GM21381 (cell line): Measurements from ENCODE around the gene KIAA0930.
"Not testable (repeated sequence)": the region's sequence is repeated elsewhere in the genome, so short reads cannot be mapped to it uniquely, and the experiment has no call there.

Source experiments
- ATAC-seq: cut with Tn5 transposase; IDR thresholded peaks from one replicate; pipeline ENCODE4 v1.9.1; 2021; ENCODE audit warnings: mild to moderate bottlenecking, moderate library complexity; ENCODE audit not compliant: unreplicated experiment

Gene KIAA0930

DNA sequence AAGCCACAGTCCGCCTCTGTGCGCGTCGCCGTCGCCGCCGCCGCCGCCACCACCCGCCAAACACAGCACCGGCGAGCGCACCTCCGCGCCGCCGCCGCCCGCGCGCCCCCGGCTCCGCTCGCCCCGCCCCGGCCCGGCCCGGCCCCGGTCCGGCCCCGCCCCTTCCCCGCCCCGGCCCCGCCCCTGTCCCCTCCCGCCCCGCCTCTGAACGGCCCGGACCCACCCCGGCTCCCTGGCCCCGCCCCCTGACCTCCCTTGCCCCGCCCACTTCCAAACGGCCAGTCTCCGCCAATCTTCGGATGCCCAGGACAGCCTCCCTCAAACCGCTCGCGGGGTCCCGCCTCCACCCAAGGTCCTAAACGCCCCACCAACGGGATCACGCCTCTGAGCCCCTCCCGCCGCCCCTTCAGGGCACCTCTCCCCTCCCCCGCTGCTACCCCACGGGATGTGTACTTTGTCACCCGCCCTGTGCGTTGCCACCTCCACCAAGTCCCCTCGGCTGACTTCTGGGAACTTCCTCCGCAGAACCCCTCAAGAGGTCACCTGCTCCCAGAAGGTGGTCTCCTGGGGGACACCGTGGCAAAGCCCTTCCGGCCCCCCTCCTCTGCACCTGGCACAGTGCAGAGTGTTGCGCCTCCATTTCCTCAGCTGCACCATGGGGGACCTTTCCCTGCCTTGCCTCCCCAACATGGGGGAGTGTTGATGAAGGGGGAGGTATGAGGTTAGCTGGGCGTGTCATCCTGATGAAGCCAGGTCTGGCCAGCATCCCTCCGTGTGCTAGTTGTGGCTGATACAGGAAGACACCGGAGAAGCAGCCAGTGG, at the start of gene KIAA0930:
KIAA0930 (minus strand) TSS at position 85 of the 822 bp plus-strand sequence. CDS start 191 bp downstream, outside the sequence.
- ATAC-seq: peak; percentile 53

DNA sequence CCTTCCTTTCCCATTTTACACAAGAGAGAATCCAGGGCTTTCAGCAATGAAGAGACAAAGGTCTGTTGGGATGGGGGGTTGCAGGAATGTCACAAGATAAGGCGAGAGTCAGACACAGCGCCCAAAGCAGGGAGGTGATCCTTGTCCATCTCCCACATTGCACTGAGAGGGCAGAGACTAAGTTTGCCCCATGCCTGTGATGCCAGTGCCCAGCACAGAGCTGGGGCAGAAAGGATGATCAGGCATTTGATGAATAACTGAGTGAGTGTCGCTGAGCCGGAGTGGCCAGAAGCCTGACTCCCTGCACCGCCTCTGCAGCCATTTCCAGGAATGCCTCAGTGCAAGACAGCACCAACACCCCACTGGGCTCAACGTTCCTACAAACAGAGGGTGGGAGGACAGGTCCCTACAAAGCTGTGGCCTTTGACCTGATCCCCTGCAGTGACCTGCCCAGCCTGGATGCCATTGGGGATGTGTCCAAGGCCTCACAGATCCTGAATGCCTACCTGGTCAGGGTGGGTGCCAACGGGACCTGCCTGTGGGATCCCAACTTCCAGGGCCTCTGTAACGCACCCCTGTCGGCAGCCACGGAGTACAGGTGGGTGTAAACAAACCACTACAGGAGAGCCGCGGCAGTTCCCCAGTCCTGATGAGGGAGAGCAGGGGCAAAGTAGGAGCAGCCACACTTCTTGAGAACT, 46.3 kb upstream of the KIAA0930 start:
- no peak for ATAC-seq

DNA sequence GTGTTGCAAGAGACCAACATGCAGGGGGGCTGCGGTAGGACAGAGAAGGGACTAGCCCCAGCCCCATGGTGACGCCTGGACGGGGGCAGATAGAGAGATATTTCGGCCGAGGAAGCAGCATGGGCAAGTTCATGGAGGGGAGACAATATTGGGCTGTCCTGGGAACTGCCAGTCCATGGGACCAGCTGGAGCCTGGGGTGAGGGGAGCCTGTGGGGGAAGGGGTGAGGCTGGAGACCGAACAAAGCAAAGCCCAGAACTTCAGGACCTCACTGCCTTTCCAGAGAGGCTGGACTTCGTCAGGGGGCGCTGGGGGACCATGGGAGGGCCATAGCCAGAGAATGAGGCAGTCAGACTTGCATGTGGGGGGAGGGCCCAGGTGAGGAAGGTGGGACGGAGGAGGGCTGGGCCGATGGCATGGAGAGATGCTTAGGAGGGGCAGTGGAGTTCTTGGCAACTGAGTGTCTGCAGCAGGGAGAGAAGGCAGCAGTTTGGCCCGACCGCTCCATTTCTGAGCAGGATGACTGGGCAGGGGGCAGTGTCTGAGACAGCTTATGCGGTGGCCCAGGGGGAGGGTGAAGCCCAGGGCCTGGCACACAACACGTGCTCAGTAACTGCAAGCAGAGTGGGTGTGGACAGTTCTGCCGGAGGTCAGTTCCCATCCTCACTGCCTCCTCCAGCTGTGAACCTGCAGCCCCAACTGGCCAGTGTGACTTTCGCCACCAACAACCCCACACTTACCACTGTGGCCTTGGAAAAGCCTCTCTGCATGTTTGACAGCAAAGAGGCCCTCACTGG, 44.8 kb upstream of the KIAA0930 start:
- no peak for ATAC-seq

DNA sequence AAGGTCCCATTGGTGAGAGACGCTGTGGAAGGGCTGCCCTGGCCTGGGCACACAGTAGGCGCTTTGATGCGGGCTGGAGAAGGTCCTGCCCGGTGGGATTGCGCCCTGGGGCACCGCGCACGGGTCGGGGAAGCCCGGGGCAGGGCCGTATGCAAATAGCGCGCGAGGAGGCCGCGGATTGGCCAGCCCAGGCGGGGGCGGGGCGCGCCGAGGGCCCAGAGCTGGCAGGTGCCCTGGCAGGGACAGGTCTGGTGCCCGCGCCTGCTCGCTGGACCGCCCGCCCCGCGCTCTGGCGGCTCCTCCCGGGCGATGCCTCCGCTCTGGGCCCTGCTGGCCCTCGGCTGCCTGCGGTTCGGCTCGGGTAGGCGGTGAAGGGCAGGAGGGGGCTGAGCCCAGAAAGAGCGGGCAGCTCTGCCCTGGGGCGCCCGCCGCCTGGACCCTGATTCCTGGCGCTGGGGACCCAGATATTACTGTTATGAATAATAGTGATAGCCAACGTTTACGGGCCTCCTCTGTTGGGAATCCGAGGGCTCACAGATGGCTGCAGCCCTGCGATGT, 44.1 kb upstream of the KIAA0930 start, which contains the start of gene UPK3A:
UPK3A (plus strand) TSS at position 245 of the 558 bp plus-strand sequence; CDS start at position 310, 65 bp downstream.
- peak; percentile 57 for ATAC-seq

DNA sequence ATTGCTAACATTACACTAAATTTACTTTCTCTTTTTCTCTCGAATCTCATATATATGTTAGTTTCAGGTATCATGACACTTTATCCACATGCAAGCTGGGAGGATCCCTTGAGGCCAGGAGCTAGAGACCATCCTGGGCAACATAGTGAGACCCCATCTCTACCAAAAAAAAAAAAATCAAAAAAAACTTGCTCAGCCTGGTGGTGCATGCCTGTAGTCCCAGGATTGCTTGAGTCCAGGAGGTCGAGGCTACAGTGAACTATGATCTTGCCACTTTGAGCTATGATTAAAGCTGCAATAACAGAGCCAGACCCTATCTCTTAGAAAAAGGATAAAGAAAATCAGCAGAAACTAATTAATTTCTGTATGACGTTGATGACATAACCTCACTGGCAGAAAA, 40.3 kb upstream of the KIAA0930 start:
- ATAC-seq: no peak

DNA sequence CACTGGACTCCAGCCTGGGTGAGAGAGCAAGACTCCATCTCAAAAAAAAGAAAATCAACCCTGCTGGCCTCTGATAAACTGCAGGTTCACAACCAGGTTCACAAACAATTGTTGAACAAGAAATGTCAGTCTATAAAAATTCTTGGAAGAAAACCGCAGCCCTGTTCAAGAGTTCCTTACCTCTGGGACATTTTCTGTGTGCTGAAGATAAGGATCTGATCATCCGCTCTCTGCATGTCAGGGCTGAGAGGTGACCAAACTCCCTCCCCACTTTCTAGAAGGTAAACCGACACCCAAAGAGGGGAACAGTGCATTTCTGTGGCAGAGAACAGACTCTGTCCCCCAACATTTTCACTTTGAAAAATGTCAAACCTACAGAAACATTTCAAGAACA, 39.9 kb upstream of the KIAA0930 start:
- no peak for ATAC-seq

DNA sequence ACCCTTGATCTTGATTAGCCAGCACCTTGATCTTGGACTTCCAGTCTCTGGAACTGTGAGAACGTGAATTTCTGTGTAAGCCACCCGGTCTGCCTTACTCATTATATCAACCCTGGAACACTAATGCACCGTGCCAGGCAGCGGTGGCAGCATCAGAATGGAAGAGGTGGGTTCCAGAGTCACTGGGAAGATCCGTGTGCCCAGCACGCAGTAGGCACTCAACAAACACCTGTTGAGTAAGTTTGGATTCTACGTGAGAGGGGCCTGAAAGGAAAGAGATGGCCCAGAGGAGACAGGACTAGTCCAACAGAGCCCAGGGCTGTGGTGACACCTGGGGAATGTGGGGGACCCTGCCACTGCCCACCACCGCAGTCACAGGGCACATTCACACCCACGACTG, 37.4 kb upstream of the KIAA0930 start:
- ATAC-seq: no peak

DNA sequence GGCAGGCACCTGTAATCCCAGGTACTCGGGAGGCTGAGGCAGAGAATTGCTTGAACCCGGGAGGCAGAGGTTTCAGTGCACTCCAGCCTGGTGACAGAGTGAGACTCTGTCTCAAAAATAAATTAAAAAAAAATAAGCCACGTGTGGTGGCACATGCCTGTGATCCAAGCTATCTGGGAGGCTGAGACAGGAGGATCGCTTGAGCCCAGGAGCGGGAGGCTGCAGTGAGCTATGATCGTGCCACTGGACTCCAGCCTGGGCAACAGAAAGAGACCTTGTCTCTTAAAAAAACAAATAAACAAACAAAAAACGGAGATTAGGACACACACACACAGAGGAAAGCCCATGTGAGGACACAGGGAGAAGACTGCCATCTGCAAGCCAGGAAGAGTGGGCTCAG, 37.0 kb upstream of the KIAA0930 start:
- not testable (repeated sequence) for ATAC-seq

DNA sequence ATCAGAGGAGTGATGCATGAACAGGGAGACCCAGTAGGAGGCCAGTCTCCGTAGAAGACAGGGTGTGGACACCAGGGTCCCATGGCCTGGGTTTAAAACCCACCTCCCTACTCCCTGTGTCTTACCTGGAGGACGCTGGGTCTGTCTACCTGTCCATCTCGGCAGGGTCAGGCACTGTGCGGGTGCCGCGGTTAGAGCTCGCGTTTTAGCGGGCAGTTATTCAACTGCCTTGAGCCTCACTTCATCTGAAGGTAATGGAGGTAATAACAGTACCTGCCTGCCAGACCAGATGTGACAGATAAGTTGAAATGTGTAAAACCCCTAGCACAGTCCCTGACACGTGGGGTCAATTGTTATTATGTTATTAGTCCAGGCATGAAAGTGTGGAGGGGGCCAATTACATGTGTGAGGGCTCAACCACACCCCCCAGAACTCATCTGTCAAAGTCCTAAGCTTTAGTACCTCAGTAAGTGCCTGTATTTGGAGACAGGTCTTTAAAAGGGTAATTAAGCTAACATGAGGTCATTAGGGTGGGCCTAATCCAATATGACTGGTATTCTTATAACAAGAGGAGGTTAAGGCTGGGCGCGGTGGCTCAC, 35.9 kb upstream of the KIAA0930 start:
- ATAC-seq: no peak

DNA sequence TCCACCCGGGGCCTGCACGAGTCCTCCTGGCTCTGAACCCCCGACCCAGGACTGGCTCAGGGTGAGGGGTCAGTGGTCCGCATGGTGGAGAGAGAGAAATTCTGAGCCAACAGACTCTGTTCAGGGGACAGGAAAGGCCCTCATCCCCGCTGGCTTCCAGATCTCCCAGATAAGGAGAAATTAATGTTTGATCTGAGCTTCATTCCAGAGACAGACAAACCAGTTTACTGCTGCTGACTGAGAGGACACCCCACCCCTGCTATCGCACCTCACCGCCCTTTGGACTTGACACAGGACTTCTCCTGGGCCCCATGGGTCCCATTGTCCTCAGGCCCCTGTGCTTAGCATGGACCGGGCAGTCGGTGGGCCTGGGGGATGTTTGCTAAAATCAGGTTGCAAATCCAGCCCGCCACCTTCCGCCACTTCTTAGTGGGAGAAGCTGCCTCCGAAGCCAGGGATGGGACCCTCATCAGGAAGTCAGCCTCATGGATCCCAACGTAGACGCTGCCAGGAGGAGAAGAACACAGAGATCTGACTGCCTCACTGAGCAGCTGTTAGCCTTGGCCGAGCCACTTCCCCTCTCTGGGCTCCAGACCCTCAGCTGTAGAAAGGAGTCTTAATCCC, 32.9 kb upstream of the KIAA0930 start:
- ATAC-seq: no peak

DNA sequence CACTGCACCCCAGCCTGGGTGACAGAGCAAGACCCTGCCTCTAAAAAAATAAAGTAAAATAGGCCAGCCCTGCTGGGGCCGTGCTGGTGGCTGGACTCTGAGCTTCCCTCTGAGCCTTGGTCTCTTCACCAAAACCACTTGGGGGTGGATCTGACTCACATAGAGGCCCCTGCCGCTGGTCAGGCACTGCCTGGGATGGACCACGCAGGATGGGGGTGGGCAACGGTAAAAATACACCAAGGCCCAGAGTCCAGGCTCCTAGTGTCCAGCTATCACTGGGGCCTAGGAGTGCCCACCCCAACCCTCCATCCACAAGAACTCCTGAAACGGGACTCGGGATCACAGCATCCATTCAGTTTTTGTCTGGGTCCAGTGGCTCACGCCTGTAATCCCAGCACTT, 31.8 kb upstream of the KIAA0930 start:
- no peak for ATAC-seq

DNA sequence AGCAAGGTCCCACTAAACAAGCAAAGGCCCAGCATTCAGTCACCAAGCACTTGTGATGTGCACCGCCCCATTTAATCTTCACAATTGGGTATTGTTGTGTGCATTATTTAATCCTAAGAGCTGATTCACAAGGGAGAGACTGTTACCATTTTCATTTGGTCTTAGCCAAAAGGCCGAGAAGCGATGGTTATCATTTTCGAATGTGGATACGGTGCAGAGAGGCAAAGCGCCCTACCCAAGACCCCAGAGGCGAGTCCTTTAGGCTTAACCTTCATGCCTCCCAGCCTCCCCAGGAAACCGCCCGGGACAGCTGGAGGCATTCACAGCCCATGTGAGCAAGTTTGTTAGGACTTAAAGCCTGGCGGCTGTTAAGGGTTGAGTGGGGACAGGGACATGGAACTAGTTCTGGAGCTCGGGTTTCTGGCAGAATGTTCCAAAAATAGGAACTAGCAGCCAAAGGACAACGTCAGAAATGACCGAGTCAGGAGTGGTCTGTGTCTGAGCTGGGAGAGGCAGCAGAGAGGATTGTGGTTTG, 31.0 kb upstream of the KIAA0930 start:
- no peak for ATAC-seq

DNA sequence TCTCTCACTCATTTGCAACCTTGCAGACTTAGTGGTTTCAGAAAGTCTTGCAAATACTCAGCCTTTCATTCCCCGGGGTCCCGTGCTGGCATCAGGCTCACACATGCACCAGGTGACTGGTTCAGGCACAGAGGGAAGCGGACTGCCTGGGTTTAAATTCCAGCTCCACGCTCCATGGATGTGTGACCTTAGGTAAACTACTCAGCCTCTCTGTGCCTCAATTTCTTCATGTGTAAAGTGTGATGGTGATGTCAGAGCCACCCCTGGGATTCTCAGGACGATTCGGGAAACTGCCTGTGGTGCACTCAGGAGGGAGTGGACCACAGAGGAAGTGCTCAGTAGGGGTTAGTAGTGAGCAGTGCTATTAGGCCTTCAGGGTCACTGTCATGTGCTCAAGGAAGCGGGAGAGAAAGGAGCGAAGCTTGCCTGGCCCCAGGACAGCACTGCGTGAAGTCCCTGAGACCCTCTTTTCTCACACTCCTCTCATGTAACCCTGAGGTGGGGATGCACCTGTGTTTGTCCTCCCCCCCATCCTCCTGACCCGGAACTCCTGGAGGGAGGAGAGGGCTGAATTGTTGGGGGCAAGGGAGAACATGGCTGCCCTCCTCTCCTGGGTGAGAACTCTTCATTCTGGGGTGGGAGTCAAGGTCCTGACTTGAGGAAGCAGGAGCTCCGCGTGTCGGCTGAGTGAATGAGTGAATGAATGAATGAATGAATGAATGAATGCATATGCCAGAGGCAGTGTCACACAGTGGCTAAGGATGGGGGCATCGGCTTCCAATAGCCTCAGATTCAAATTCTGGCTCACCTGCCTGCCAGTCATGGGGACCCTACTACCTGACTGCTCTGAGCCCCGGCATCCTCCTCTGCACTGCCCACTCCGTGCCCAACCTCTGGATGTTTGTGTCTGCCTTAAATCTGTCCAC, 29.7 kb upstream of the KIAA0930 start:
- no peak for ATAC-seq

DNA sequence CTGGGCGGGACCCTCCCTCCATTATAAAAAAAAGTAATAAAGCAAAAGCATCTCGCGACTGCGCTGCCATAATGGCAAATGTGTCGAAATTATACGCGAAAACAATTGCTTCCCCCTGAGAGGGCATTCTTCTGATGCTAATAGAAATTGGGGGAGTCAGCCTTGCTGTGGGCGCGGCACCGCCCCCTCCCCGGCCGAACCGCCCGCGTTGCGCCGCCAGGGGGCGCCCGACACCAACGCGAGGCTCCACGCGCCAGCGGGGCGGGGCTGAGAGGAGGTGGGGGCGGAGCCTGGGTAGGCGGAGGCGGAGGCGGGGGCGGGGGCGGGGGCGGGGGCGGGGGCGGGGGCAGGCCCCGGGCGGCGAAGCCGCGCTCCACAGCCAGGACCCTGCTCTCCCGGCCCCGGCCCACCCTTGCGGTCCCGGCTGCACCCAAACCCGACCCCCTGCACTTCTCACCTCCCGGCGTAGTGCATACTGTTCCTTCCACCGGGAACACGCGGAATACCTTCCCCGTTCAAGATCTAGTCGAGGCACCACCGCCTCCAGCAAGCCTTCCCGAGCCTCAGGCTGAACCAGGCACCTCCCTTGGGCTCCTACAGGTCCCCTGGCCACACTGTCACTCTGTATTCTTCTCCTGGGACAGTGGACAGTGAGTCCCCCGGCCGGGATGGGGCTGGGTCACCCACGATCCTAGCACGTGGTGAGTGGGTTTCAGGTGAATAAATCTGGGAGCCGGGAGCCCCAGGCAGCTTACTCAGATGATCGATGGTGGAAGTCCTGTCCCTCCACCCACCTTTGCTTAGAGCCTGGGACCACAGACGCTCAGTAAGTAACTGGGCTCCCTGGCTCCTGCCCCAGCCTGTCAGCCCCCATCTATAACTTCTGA, 28.5 kb upstream of the KIAA0930 start:
- ATAC-seq: peak; percentile 67

DNA sequence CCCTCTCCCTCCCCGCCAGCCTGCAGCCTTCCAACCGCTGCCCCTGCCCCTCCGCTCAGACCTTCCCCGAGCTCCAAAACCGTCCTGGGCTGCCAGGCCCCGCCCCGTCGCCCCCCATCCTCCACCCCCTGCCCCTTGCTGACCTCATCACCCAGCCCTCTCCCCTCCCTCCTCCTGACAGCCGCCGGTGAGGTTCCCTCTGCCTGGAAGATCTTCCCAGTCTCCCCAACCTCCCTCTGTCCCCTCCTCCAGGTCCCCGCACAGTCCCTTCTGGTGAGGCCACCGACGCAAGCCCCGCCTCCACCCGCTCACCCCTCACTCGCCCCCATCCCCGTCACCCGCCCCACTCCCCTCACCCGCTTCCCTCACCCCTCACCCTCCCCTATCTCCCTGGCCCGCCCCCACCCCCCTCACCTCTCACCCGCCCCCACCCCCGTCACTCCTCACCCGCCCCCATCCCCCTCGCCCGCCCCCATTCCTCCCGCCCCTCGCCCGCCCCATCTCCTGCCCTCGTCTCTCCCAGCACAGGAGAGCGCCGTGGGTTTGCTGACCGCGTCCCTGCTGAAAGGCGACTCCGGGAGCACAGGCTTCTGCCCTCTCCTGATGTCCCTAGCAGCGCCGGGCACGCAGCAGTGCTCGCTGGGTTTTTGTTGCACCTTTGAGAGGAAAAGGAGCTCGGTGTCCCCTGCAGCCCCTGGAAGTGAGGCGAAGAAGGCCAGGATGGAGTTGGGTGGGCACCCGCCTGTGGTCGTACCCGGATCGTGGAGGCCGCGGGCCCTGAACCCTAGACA, 27.7 kb upstream of the KIAA0930 start:
- ATAC-seq: no peak

DNA sequence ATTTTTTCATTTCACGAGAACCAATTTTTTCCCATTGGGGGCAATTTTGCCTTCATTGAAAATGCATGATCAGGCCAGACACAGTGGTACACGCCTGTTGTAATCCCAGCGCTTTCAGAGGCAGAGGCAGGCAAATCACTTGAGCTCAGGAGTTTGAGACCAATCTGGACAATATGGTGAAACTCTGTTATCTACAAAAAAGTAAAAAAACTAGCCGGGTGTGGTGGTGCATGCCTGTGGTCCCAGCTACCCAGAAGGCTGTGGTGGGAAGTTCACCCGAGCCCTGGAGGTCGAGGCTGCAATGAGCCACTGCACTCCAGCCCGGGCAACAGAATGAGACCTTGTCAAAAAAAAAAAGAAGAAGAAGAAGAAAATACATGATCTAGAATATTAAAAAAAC, 24.8 kb upstream of the KIAA0930 start:
- ATAC-seq: no peak
